Measurements from ENCODE around the gene KRTAP10-12. TPM values are rescaled to one million over a fixed set of nuclear protein-coding genes. Genes with fewer than 3 reads are reported as not detected.
"Not testable (repeated sequence)": the region's sequence is repeated elsewhere in the genome, so short reads cannot be mapped to it uniquely, and the experiment has no call there.

Gene KRTAP10-12
- total RNA-seq, 1 donor from 2014 or later: not detected

- H3F3A ChIP-seq (ENCODE audit: low read depth): peaks cover 9% of the 10 kb centered on the region
- H3K9ac ChIP-seq: no peak overlapping the region
- H3K27ac ChIP-seq: no peak overlapping the region
- no peak overlapping the region for H3K4me3 ChIP-seq
- H3K4me3 Mint-ChIP-seq: peak overlapping the region; percentile 75
- peaks cover 24% of the 10 kb centered on the region for H3K27me3 Mint-ChIP-seq (ENCODE audit: insufficient read depth, low read depth)
- no peak for DNase-seq (ENCODE audit: low spot score)
- peak overlapping the region; percentile 26 for H3K4me2 ChIP-seq
- no peaks in the 10 kb centered on the region for H3K9me3 ChIP-seq (ENCODE audit: low read depth)
- H3K4me1 ChIP-seq: peaks cover 12% of the 10 kb centered on the region
- H3K36me3 Mint-ChIP-seq: no peaks in the 10 kb centered on the region
- no peaks in the 10 kb centered on the region for H3K36me3 ChIP-seq
- H2AFZ ChIP-seq (replicated peaks): no peak overlapping the region
- no peaks in the 10 kb centered on the region for H3K79me2 ChIP-seq (ENCODE audit: low read depth)
- TF ChIP-seq CTCF (IDR thresholded peaks at IDR 0.05) (no peak), EZH2phosphoT487 (IDR thresholded peaks at IDR 0.05) (no peak), EZH2 (IDR thresholded peaks at IDR 0.05) (no peak)
- peak overlapping the region; percentile 73 for H3K27ac Mint-ChIP-seq
- peaks cover 11% of the 10 kb centered on the region for H3K9me3 Mint-ChIP-seq
- H3K27me3 ChIP-seq: peaks cover 19% of the 10 kb centered on the region
- H4K20me1 ChIP-seq (ENCODE audit: low read depth): no peaks in the 10 kb centered on the region
- H3K4me1 Mint-ChIP-seq: peaks cover 23% of the 10 kb centered on the region
Measured at GRCh38 chr21:44686843-44687561, 10.0 kb upstream of the KRTAP10-12 start.

GRCh38 chr21:44687671-44688070 lies 9.3 kb upstream of the KRTAP10-12 start:
- no peak overlapping the region for H3K27ac ChIP-seq
- no peaks in the 10 kb centered on the region for H3K79me2 ChIP-seq (ENCODE audit: low read depth)
- no peaks in the 10 kb centered on the region for H3K36me3 ChIP-seq
- peaks cover under 1% of the 10 kb centered on the region for H3K36me3 Mint-ChIP-seq
- H3K9me3 ChIP-seq (ENCODE audit: low read depth): no peaks in the 10 kb centered on the region
- H3K4me2 ChIP-seq: no peak overlapping the region
- TF ChIP-seq EZH2 (IDR thresholded peaks at IDR 0.05) (no peak), EZH2phosphoT487 (IDR thresholded peaks at IDR 0.05) (no peak), CTCF (IDR thresholded peaks at IDR 0.05) (no peak)
- peaks cover 12% of the 10 kb centered on the region for H3K4me1 ChIP-seq
- peaks cover 23% of the 10 kb centered on the region for H3K27me3 Mint-ChIP-seq (ENCODE audit: insufficient read depth, low read depth)
- H4K20me1 ChIP-seq (ENCODE audit: low read depth): no peaks in the 10 kb centered on the region
- no peak overlapping the region for H2AFZ ChIP-seq (replicated peaks)
- H3K27me3 ChIP-seq: peaks cover 19% of the 10 kb centered on the region
- H3K4me3 ChIP-seq: no peak overlapping the region
- peaks cover 9% of the 10 kb centered on the region for H3F3A ChIP-seq (ENCODE audit: low read depth)
- H3K4me3 Mint-ChIP-seq: peak overlapping the region; percentile 52
- H3K4me1 Mint-ChIP-seq: peaks cover 23% of the 10 kb centered on the region
- H3K9ac ChIP-seq: no peak overlapping the region
- DNase-seq (ENCODE audit: low spot score): no peak
- peak overlapping the region; percentile 74 for H3K27ac Mint-ChIP-seq
- H3K9me3 Mint-ChIP-seq: peaks cover 16% of the 10 kb centered on the region

GRCh38 chr21:44689740-44690139 lies 7.2 kb upstream of the KRTAP10-12 start:
- H3K9ac ChIP-seq; H3K27ac Mint-ChIP-seq; H2AFZ ChIP-seq (replicated peaks); H3F3A ChIP-seq (ENCODE audit: low read depth); H3K9me3 ChIP-seq (ENCODE audit: low read depth); H3K79me2 ChIP-seq (ENCODE audit: low read depth); H3K36me3 Mint-ChIP-seq; H4K20me1 ChIP-seq (ENCODE audit: low read depth); H3K36me3 ChIP-seq; DNase-seq (ENCODE audit: low spot score); H3K4me2 ChIP-seq; H3K4me3 ChIP-seq; H3K27ac ChIP-seq; H3K4me3 Mint-ChIP-seq: not testable (repeated sequence)
- H3K9me3 Mint-ChIP-seq: peaks cover 18% of the 10 kb centered on the region
- Histone ChIP-seq H3K27me3 (peaks cover 14% of the 10 kb centered on the region), H3K4me1 (peaks cover 12% of the 10 kb centered on the region)
- peaks cover 23% of the 10 kb centered on the region for H3K4me1 Mint-ChIP-seq
- peaks cover 21% of the 10 kb centered on the region for H3K27me3 Mint-ChIP-seq (ENCODE audit: insufficient read depth, low read depth)

- peaks cover 6% of the 10 kb centered on the region for H3F3A ChIP-seq (ENCODE audit: low read depth)
- H3K9me3 Mint-ChIP-seq: peaks cover 19% of the 10 kb centered on the region
- no peak overlapping the region for H3K9ac ChIP-seq
- no peak overlapping the region for H3K4me3 Mint-ChIP-seq
- H3K79me2 ChIP-seq (ENCODE audit: low read depth): no peaks in the 10 kb centered on the region
- no peaks in the 10 kb centered on the region for H4K20me1 ChIP-seq (ENCODE audit: low read depth)
- H3K4me3 ChIP-seq: no peak overlapping the region
- peaks cover 5% of the 10 kb centered on the region for H3K9me3 ChIP-seq (ENCODE audit: low read depth)
- TF ChIP-seq EZH2 (IDR thresholded peaks at IDR 0.05) (no peak), CTCF (IDR thresholded peaks at IDR 0.05) (no peak), EZH2phosphoT487 (IDR thresholded peaks at IDR 0.05) (no peak)
- H3K4me2 ChIP-seq: no peak overlapping the region
- H3K36me3 ChIP-seq: no peaks in the 10 kb centered on the region
- no peak overlapping the region for H2AFZ ChIP-seq (replicated peaks)
- peaks cover 3% of the 10 kb centered on the region for H3K36me3 Mint-ChIP-seq
- no peak for DNase-seq (ENCODE audit: low spot score)
- H3K27ac Mint-ChIP-seq: no peak overlapping the region
- peaks cover 21% of the 10 kb centered on the region for H3K27me3 Mint-ChIP-seq (ENCODE audit: insufficient read depth, low read depth)
- H3K4me1 Mint-ChIP-seq: peaks cover 27% of the 10 kb centered on the region
- H3K27ac ChIP-seq: no peak overlapping the region
- peaks cover 6% of the 10 kb centered on the region for H3K4me1 ChIP-seq
- H3K27me3 ChIP-seq: peaks cover 13% of the 10 kb centered on the region
Measured at GRCh38 chr21:44691686-44692085, 5.3 kb upstream of the KRTAP10-12 start.

All from neural progenitor cell (in vitro differentiated cells).